ENCODE results near the gene PPP1R27. TPM values are rescaled to one million over a fixed set of nuclear protein-coding genes. Genes with fewer than 3 reads are reported as not detected.

The PPP1R27 gene
- total and polyA plus RNA-seq, 8 donors, result 0.19 to 1.5 (median 1.1) TPM; not detected in 5

- H3K27me3 ChIP-seq, result no peaks in the 10 kb centered on the region
- no peak overlapping the region for H3K4me3 ChIP-seq
- TF ChIP-seq, protein P1, sequence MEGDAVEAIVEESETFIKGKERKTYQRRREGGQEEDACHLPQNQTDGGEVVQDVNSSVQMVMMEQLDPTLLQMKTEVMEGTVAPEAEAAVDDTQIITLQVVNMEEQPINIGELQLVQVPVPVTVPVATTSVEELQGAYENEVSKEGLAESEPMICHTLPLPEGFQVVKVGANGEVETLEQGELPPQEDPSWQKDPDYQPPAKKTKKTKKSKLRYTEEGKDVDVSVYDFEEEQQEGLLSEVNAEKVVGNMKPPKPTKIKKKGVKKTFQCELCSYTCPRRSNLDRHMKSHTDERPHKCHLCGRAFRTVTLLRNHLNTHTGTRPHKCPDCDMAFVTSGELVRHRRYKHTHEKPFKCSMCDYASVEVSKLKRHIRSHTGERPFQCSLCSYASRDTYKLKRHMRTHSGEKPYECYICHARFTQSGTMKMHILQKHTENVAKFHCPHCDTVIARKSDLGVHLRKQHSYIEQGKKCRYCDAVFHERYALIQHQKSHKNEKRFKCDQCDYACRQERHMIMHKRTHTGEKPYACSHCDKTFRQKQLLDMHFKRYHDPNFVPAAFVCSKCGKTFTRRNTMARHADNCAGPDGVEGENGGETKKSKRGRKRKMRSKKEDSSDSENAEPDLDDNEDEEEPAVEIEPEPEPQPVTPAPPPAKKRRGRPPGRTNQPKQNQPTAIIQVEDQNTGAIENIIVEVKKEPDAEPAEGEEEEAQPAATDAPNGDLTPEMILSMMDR (IDR thresholded peaks at IDR 0.05), result no peak
- intact Hi-C loops (cut with DNase I), result no loop called here
- no peaks in the 10 kb centered on the region for H3K9me3 ChIP-seq
- 42 to 51% methylated on average over 2 of the region's 2 CpGs for WGBS, 2 donors
- FAIRE-seq (no peak), ATAC-seq (peak; percentile 24 to 40 (median 31)), DNase-seq (no peak)
- no peaks in the 10 kb centered on the region for H3K4me1 ChIP-seq
- H3K36me3 ChIP-seq, result no peaks in the 10 kb centered on the region
- H3K27ac ChIP-seq, result peak overlapping the region in 3 of 4 donors; percentile 16 to 57 (median 23)
These were observed 19.2 kb downstream of the PPP1R27 start for GRCh38 chr17:81815646-81815986.

- H3K27ac ChIP-seq, result peak overlapping the region in 3 of 4 donors; percentile 16 to 57 (median 23)
- DNase-seq (peak in 4 of 6 donors; percentile 41 to 81 (median 50)), ATAC-seq (peak; percentile 59 to 85 (median 76)), FAIRE-seq (no peak)
- no peaks in the 10 kb centered on the region for H3K36me3 ChIP-seq
- intact Hi-C loops (cut with DNase I), result no loop called here
- H3K9me3 ChIP-seq, result no peaks in the 10 kb centered on the region
- TF ChIP-seq, protein P1 (IDR thresholded peaks at IDR 0.05), result no peak
- no peak overlapping the region for H3K4me3 ChIP-seq
- no peaks in the 10 kb centered on the region for H3K27me3 ChIP-seq
- no peaks in the 10 kb centered on the region for H3K4me1 ChIP-seq
- 57 to 65% methylated on average over 18 to 23 of the region's 24 CpGs for WGBS, 2 donors
These were observed 19.9 kb downstream of the PPP1R27 start for GRCh38 chr17:81814748-81815645.

GRCh38 chr17:81813861-81814683 lies 20.8 kb downstream of the PPP1R27 start:
- ATAC-seq, result no peak
- intact Hi-C loops (cut with DNase I), result no loop called here

DNA sequence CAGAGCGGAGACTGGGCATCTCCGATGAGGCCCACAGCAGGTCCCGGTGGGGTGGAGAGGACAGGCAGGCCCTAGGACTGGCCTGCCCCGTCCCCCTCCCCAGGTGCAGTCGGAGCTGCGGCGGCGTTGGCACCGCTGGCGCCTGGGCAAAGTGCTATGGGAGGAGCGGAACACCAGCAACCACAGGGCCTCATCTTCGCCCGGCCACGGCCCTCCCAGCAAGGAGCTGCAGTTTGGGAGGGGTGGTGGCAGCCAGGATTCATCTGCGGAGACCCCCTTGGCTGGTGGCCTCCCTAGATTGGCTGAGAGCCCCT lies 21.5 kb downstream of the PPP1R27 start:
- Histone ChIP-seq H3K4me3 (no peak overlapping the region), H3K36me3 (no peaks in the 10 kb centered on the region), H3K27ac (no peak overlapping the region), H3K9me3 (no peaks in the 10 kb centered on the region), H3K4me1 (no peaks in the 10 kb centered on the region), H3K27me3 (no peaks in the 10 kb centered on the region)
- WGBS, 2 donors, result 85 to 92% methylated on average over 15 of the region's 15 CpGs
- intact Hi-C loops (cut with DNase I), result no loop called here
- DNase-seq (peak in 1 of 6 donors; percentile 68), FAIRE-seq (no peak), ATAC-seq (no peak)
- TF ChIP-seq, protein P1 (IDR thresholded peaks at IDR 0.05), result no peak

More at GRCh38 chr17:81813861-81814683, 20.8 kb downstream of the PPP1R27 start:
- TF ChIP-seq, protein P1 (IDR thresholded peaks at IDR 0.05), result no peak
- WGBS, 2 donors, result 90 to 92% methylated on average over 39 to 41 of the region's 41 CpGs
- H3K27me3 ChIP-seq, result no peaks in the 10 kb centered on the region
- no peak for FAIRE-seq
- H3K27ac ChIP-seq, result no peak overlapping the region
- no peaks in the 10 kb centered on the region for H3K36me3 ChIP-seq
- H3K9me3 ChIP-seq, result no peaks in the 10 kb centered on the region
- no peaks in the 10 kb centered on the region for H3K4me1 ChIP-seq
- peak in 2 of 6 donors; percentile 39 to 62 for DNase-seq
- H3K4me3 ChIP-seq, result no peak overlapping the region

All from pancreas (tissue), 10 donors.